Stimulated activated CD4-positive, alpha-beta T cell treated with anti-CD3 and anti-CD28 coated beads, Interleukin-1b, Interleukin-23, amount 100 ng/mL, for 4 hours (primary cell): ENCODE measurements around the gene ERBB2.
"Not testable (repeated sequence)": the region's sequence is repeated elsewhere in the genome, so short reads cannot be mapped to it uniquely, and the experiment has no call there.

Experiments
- DNase-seq, 2 donors: peaks; one replicate each; pipeline ENCODE4 v3.0.0-alpha.2; 2020; ENCODE audit warnings: low read depth in 2 of 2

Gene ERBB2

GRCh38 chr17:39703913-39704312 is 4.0 kb downstream of the ERBB2 start:
- no peak for DNase-seq

GRCh38 chr17:39704821-39705551 is 5.1 kb downstream of the ERBB2 start:
- DNase-seq = no peak

GRCh38 chr17:39705786-39706348 is 6.0 kb downstream of the ERBB2 start:
- DNase-seq = no peak

- no peak for DNase-seq
Observed at GRCh38 chr17:39706383-39706782, 6.5 kb downstream of the ERBB2 start.

GRCh38 chr17:39706921-39707337 is 7.1 kb downstream of the ERBB2 start:
- DNase-seq = no peak

- no peak for DNase-seq
Observed at GRCh38 chr17:39709319-39709997, 9.6 kb downstream of the ERBB2 start.

- no peak for DNase-seq
Observed at GRCh38 chr17:39709998-39710964, 10.4 kb downstream of the ERBB2 start.

- not testable (repeated sequence) for DNase-seq
Observed at GRCh38 chr17:39711071-39711470, 11.2 kb downstream of the ERBB2 start.

GRCh38 chr17:39711851-39712250 is 12.0 kb downstream of the ERBB2 start:
- no peak for DNase-seq

- DNase-seq = no peak
Observed at GRCh38 chr17:39714234-39714633, 14.4 kb downstream of the ERBB2 start.

GRCh38 chr17:39715375-39716072 is 15.7 kb downstream of the ERBB2 start:
- DNase-seq = no peak

- DNase-seq = no peak
Observed at GRCh38 chr17:39716073-39716818, 16.4 kb downstream of the ERBB2 start.

GRCh38 chr17:39716879-39717536 is 17.1 kb downstream of the ERBB2 start:
- DNase-seq = no peak

- DNase-seq = no peak
Observed at GRCh38 chr17:39717660-39718059, 17.8 kb downstream of the ERBB2 start.

GRCh38 chr17:39719563-39720355 is 19.9 kb downstream of the ERBB2 start:
- DNase-seq = no peak

GRCh38 chr17:39722104-39722503 is 22.2 kb downstream of the ERBB2 start:
- no peak for DNase-seq

GRCh38 chr17:39722965-39723848 is 23.3 kb downstream of the ERBB2 start:
- no peak for DNase-seq

- DNase-seq = no peak
Observed at GRCh38 chr17:39724731-39725130, 24.9 kb downstream of the ERBB2 start.
